SK-N-SH treated with all-trans-retinoic acid at 6 μM for 48 hours (cell line): ENCODE results near the gene ARHGAP15.

Experiments
- ARNTL ChIP-seq: fragments of 450-650 bp; formaldehyde crosslinking; IDR thresholded peaks from 2 replicates; pipeline ENCODE4 v1.5.0; 2020; ENCODE audit warnings: low read depth, mild to moderate bottlenecking, moderate library complexity, borderline replicate concordance
- BACH2 ChIP-seq: fragments of 250-450 bp; sonication (Bioruptor Pico); IDR thresholded peaks from 2 replicates; pipeline ENCODE4 v1.9.0; 2021; ENCODE audit warnings: mild to moderate bottlenecking, borderline replicate concordance
- CSDC2 ChIP-seq: fragments of 250-450 bp; sonication (Bioruptor Pico); IDR thresholded peaks from 2 replicates; pipeline ENCODE4 v1.5.0; 2020; ENCODE audit warnings: mild to moderate bottlenecking, moderate library complexity
- OSR1 ChIP-seq: fragments of 250-450 bp; sonication (Bioruptor Pico); IDR thresholded peaks from 2 replicates; pipeline ENCODE4 v1.8.0; 2022; ENCODE audit warnings: moderate library complexity, mild to moderate bottlenecking, inconsistent platforms
- RARB ChIP-seq: fragments of 250-450 bp; sonication (Bioruptor Pico); IDR thresholded peaks from 2 replicates; pipeline ENCODE4 v1.8.0; 2021; ENCODE audit warnings: mild to moderate bottlenecking, moderate library complexity
- TF ChIP-seq, protein P1 (sequence below): fragments of 250-450 bp; sonication (Bioruptor Pico); IDR thresholded peaks from 2 replicates; pipeline ENCODE4 v1.8.0; 2020; ENCODE audit warnings: mild to moderate bottlenecking, moderate library complexity, borderline replicate concordance

DNA sequence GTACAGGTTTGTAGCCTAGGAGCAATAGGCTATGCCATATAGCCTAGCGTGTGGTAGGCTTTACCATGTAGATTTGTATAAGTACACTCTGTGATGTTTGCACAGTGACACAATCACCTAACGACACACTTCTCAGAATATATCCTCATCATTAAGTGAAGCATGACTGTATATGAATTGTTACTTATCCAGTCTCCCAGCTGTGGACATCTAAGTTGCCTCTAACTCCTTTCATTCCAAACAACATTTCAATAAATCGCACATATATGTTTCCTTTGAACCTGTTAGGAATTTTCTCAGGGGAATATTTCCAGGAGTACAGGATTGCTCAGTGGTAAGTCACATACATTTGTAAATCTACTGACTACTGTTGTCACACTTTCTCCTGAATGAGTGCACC lies 90.0 kb downstream of the ARHGAP15 start:
- TF ChIP-seq, protein P1, sequence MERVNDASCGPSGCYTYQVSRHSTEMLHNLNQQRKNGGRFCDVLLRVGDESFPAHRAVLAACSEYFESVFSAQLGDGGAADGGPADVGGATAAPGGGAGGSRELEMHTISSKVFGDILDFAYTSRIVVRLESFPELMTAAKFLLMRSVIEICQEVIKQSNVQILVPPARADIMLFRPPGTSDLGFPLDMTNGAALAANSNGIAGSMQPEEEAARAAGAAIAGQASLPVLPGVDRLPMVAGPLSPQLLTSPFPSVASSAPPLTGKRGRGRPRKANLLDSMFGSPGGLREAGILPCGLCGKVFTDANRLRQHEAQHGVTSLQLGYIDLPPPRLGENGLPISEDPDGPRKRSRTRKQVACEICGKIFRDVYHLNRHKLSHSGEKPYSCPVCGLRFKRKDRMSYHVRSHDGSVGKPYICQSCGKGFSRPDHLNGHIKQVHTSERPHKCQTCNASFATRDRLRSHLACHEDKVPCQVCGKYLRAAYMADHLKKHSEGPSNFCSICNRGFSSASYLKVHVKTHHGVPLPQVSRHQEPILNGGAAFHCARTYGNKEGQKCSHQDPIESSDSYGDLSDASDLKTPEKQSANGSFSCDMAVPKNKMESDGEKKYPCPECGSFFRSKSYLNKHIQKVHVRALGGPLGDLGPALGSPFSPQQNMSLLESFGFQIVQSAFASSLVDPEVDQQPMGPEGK (CRISPR knock-in tag) = no peak
- TF ChIP-seq OSR1 (CRISPR knock-in tag) = no peak
- TF ChIP-seq RARB (CRISPR knock-in tag) = no peak
- TF ChIP-seq ARNTL (CRISPR knock-in tag) = no peak
- no peak for TF ChIP-seq CSDC2
- TF ChIP-seq BACH2 = no peak
